HL-60/S4 treated with phorbol 12-myristate 13-acetate at 8.2 ng/mL for 4 days and 3 days (cell line): ENCODE measurements around the gene DTNA.
"Not testable (repeated sequence)": the region's sequence is repeated elsewhere in the genome, so short reads cannot be mapped to it uniquely, and the experiment has no call there.

Source experiments
- in situ Hi-C: fragments of 300-500 bp; cut with MboI; formaldehyde crosslinking; loops from 2 replicates; pipeline ENCODE4 v1.15.0; 2022; ENCODE audit warnings: low sequenced_read_pairs

Gene DTNA

GRCh38 chr18:34723143-34723542 is 13.0 kb downstream of the DTNA start:
- in situ Hi-C loops: no loop called here

GRCh38 chr18:34725737-34726136 is 15.6 kb downstream of the DTNA start:
- in situ Hi-C loops: not testable (repeated sequence)

- in situ Hi-C loops: no loop called here
Measured at GRCh38 chr18:34726286-34727004, 16.3 kb downstream of the DTNA start.

GRCh38 chr18:34729264-34729663 is 19.2 kb downstream of the DTNA start:
- in situ Hi-C loops: no loop called here

GRCh38 chr18:34729740-34730355 is 19.8 kb downstream of the DTNA start:
- in situ Hi-C loops: no loop called here

- in situ Hi-C loops: no loop called here
Measured at GRCh38 chr18:34730774-34731173, 20.7 kb downstream of the DTNA start.

GRCh38 chr18:34734056-34734455 is 24.0 kb downstream of the DTNA start:
- in situ Hi-C loops: no loop called here

GRCh38 chr18:34734526-34734925 is 24.4 kb downstream of the DTNA start:
- in situ Hi-C loops: not testable (repeated sequence)

- in situ Hi-C loops: no loop called here
Measured at GRCh38 chr18:34738175-34738894, 28.2 kb downstream of the DTNA start.

- in situ Hi-C loops: no loop called here
Measured at GRCh38 chr18:34740101-34740500, 30.0 kb downstream of the DTNA start.

- in situ Hi-C loops: no loop called here
Measured at GRCh38 chr18:34740724-34741123, 30.6 kb downstream of the DTNA start.

GRCh38 chr18:34741401-34741800 is 31.3 kb downstream of the DTNA start:
- in situ Hi-C loops: no loop called here

- in situ Hi-C loops: no loop called here
Measured at GRCh38 chr18:34742891-34743341, 32.8 kb downstream of the DTNA start.

- in situ Hi-C loops: no loop called here
Measured at GRCh38 chr18:34744569-34744968, 34.5 kb downstream of the DTNA start.

GRCh38 chr18:34746614-34747013 is 36.5 kb downstream of the DTNA start:
- in situ Hi-C loops: no loop called here

GRCh38 chr18:34749721-34750120 is 39.6 kb downstream of the DTNA start:
- in situ Hi-C loops: no loop called here

GRCh38 chr18:34752056-34752455 is 42.0 kb downstream of the DTNA start:
- in situ Hi-C loops: no loop called here

GRCh38 chr18:34754300-34754699 is 44.2 kb downstream of the DTNA start:
- in situ Hi-C loops: no loop called here

- in situ Hi-C loops: no loop called here
Measured at GRCh38 chr18:34757666-34758065, 47.6 kb downstream of the DTNA start.

GRCh38 chr18:34758378-34758948 is 48.4 kb downstream of the DTNA start:
- in situ Hi-C loops: no loop called here

GRCh38 chr18:34760444-34760843 is 50.3 kb downstream of the DTNA start:
- in situ Hi-C loops: no loop called here

- in situ Hi-C loops: no loop called here
Measured at GRCh38 chr18:34764451-34764850, 54.4 kb downstream of the DTNA start.
